ENCODE measurements around the gene ITPR1. TPM values are rescaled to one million over a fixed set of nuclear protein-coding genes. Genes with fewer than 3 reads are reported as not detected.

The ITPR1 gene
- total RNA-seq, 1 donor from 2014 or later: 11.2 TPM

DNA sequence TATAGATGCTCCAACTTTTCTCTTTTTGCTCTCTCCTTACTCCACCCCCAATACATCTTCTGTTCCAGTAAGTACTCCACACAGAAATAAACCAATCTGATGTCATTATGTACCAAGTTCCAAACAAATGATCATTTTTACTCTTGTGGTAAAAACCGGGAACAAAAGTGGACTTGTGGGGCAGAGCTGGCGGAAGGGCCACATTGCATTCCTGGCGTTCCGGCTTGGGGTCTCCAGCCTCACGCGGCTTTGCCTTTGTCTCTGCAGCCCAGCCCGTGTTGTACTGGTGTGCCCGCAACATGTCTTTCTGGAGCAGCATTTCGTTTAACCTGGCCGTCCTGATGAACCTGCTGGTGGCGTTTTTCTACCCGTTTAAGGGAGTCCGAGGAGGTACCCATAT lies 301.6 kb downstream of the ITPR1 start:
- no peaks in the 10 kb centered on the region for H3K4me1 Mint-ChIP-seq (ENCODE audit: low read depth)
- no peak for DNase-seq (ENCODE audit: low spot score, unreplicated experiment)
- no peak for TF ChIP-seq CTCF (IDR thresholded peaks at IDR 0.05; ENCODE audit: unreplicated experiment)
- H3K9me3 Mint-ChIP-seq (ENCODE audit: low read depth): peaks cover 4% of the 10 kb centered on the region
- no peak overlapping the region for H3K27ac Mint-ChIP-seq
- H3K27me3 Mint-ChIP-seq: no peaks in the 10 kb centered on the region
- peaks cover 2% of the 10 kb centered on the region for H3K36me3 Mint-ChIP-seq (ENCODE audit: insufficient read depth)
- no peak overlapping the region for H3K4me3 Mint-ChIP-seq (ENCODE audit: low read depth)

- no peak for TF ChIP-seq CTCF (IDR thresholded peaks at IDR 0.05; ENCODE audit: unreplicated experiment)
- DNase-seq (ENCODE audit: low spot score, unreplicated experiment): no peak
- peaks cover 2% of the 10 kb centered on the region for H3K9me3 Mint-ChIP-seq (ENCODE audit: low read depth)
- no peak overlapping the region for H3K27ac Mint-ChIP-seq
- H3K27me3 Mint-ChIP-seq: no peaks in the 10 kb centered on the region
- H3K4me1 Mint-ChIP-seq (ENCODE audit: low read depth): no peaks in the 10 kb centered on the region
- H3K4me3 Mint-ChIP-seq (ENCODE audit: low read depth): no peak overlapping the region
- peaks cover 2% of the 10 kb centered on the region for H3K36me3 Mint-ChIP-seq (ENCODE audit: insufficient read depth)
Measured at GRCh38 chr3:4795905-4796304, 302.8 kb downstream of the ITPR1 start.

DNA sequence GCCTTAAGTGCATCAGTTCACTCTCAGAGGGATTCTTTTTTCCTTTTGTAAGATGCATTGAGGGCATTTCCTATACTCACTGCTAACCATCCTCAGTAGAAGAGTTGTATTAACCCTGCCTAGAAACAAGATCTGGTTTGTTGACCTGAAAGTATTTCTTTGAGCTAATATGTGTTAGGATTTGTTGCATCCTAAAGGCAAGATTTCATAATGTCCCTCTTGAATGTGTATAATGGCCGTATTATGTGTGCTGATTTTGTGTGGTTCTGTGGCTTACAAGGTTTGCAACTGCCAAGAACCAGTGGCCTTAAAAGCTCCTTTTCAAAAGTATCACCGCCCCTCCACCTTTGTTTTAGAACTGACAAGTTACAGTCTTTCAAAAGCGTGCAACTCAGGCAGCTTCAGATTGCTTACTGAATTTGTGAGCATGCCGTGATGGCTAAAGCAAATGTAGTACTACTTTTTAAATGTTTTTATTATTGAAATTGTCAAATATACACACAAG lies 304.1 kb downstream of the ITPR1 start:
- H3K4me1 Mint-ChIP-seq (ENCODE audit: low read depth): no peaks in the 10 kb centered on the region

GRCh38 chr3:4799266-4800256 lies 306.4 kb downstream of the ITPR1 start:
- no peak for TF ChIP-seq CTCF (IDR thresholded peaks at IDR 0.05; ENCODE audit: unreplicated experiment)
- no peak overlapping the region for H3K27ac Mint-ChIP-seq
- H3K4me1 Mint-ChIP-seq (ENCODE audit: low read depth): no peaks in the 10 kb centered on the region
- H3K27me3 Mint-ChIP-seq: no peaks in the 10 kb centered on the region
- no peaks in the 10 kb centered on the region for H3K36me3 Mint-ChIP-seq (ENCODE audit: insufficient read depth)
- no peak overlapping the region for H3K4me3 Mint-ChIP-seq (ENCODE audit: low read depth)
- H3K9me3 Mint-ChIP-seq (ENCODE audit: low read depth): no peaks in the 10 kb centered on the region
- no peak for DNase-seq (ENCODE audit: low spot score, unreplicated experiment)

More for the DNA sequence above, 304.1 kb downstream of the ITPR1 start:
- TF ChIP-seq CTCF (IDR thresholded peaks at IDR 0.05; ENCODE audit: unreplicated experiment): no peak
- Mint-ChIP-seq H3K9me3 (ENCODE audit: low read depth) (no peaks in the 10 kb centered on the region), H3K27me3 (no peaks in the 10 kb centered on the region), H3K4me3 (ENCODE audit: low read depth) (no peak overlapping the region), H3K36me3 (ENCODE audit: insufficient read depth) (no peaks in the 10 kb centered on the region), H3K27ac (no peak overlapping the region)
- DNase-seq (ENCODE audit: low spot score, unreplicated experiment): no peak

DNA sequence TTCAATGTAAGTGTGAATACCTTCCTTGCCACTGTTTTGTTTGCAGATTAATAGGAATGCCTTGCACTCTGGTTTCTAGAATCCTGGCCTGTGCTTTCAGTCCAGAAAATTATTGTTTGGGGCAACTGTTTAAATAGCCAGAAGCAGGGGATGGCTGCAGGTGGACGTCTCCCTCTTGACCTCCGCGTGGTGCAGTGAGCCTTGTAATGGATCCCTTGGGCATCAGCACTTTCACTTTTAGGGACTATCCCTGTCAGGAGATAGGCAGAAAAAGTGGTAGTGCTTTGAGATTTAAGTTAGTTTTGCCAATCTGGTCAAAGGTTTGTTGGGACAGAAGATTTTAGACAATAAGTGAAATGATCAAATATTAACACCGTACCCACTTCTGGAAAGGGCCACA lies 307.4 kb downstream of the ITPR1 start:
- no peak for TF ChIP-seq CTCF (IDR thresholded peaks at IDR 0.05; ENCODE audit: unreplicated experiment)
- Mint-ChIP-seq H3K4me3 (ENCODE audit: low read depth) (no peak overlapping the region), H3K36me3 (ENCODE audit: insufficient read depth) (no peaks in the 10 kb centered on the region), H3K9me3 (ENCODE audit: low read depth) (no peaks in the 10 kb centered on the region), H3K4me1 (ENCODE audit: low read depth) (no peaks in the 10 kb centered on the region), H3K27me3 (no peaks in the 10 kb centered on the region), H3K27ac (no peak overlapping the region)
- DNase-seq (ENCODE audit: low spot score, unreplicated experiment): no peak
